Skin epidermis (tissue), 12 donors: Measurements from ENCODE around the gene FOXJ2.

Experiments used
- H3K27ac ChIP-seq, 21 experiments: fragments of 200-600 bp; sonication (generic) in 11 of 21; one replicate each; pipeline ENCODE4 v1.5.0; 2020; ENCODE audit warnings: mild to moderate bottlenecking in 3 of 21, inconsistent platforms in 2 of 21, moderate library complexity in 2 of 21
- H3K4me3 ChIP-seq, 7 experiments: fragments of 200-600 bp; sonication (generic) in 2 of 7; one replicate each; pipeline ENCODE4 v1.5.0; 2020; ENCODE audit warnings: inconsistent platforms in 2 of 7, mild to moderate bottlenecking in 2 of 7, moderate library complexity in 1 of 7

FOXJ2 gene

DNA sequence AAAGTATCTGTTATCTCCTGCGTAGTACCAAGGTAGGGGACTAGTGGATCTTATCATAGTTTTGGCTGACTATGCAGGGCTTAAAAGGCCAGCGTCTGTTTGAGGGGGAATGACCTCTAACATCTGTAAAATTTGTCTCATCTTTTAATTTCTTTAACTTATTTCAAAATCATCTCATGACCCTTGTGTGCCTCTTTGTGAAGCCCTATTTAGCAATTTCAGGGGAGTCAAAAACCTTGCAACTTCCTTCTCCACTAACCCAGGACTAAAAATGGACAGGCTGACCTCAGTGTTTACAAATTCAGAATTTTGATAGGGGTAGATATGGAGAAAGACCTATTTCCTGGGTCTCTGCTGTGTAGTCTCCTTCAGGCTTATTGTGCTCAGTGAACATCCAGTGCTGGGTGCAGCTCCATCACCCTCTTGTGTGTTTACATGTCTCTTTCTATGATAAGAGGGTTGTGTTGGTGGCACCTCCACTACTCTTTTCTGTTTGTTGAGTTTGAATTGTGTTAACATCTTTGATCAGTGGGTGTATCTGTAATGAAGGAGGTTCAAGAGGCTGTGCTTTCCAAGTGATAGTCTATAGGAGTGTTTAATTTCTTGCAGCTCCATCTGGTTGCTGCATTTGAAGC lies 63.9 kb downstream of the FOXJ2 start:
- Histone ChIP-seq H3K4me3 (no peak overlapping the region), H3K27ac (no peak overlapping the region)

DNA sequence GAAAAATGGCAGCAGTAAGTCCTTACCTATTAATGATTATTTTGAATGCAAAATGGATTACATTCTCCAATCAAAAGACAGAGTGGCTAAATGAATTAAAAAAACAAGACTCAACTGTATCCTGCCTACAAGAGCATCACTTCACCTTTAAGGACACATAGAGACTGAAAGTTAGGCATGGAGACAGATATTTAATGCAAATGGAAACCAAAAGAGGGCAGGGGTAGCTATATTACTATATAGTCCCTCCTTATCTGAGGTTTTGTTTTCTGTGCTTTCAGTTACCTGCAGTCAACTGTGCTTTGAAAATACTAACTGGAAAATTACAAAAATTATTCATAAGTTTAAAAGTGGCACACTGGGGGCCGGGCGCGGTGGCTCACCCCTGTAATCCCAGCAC lies 66.7 kb downstream of the FOXJ2 start:
- no peak overlapping the region for H3K4me3 ChIP-seq

More for the DNA sequence above, 66.7 kb downstream of the FOXJ2 start:
- no peak overlapping the region for H3K27ac ChIP-seq
